Measurements from ENCODE around the gene PIBF1. TPM values are rescaled to one million over a fixed set of nuclear protein-coding genes. Genes with fewer than 3 reads are reported as not detected.
A peak's percentile ranks its signal among the peaks of the same experiment; 100 is the strongest.

PIBF1 gene
- polyA plus RNA-seq, 10 donors, result 20.5 to 29.9 (median 25.0) TPM

GRCh38 chr13:73059460-73060250, 277.7 kb downstream of the PIBF1 start:
- peak; percentile 42 to 82 (median 55) for DNase-seq

DNA sequence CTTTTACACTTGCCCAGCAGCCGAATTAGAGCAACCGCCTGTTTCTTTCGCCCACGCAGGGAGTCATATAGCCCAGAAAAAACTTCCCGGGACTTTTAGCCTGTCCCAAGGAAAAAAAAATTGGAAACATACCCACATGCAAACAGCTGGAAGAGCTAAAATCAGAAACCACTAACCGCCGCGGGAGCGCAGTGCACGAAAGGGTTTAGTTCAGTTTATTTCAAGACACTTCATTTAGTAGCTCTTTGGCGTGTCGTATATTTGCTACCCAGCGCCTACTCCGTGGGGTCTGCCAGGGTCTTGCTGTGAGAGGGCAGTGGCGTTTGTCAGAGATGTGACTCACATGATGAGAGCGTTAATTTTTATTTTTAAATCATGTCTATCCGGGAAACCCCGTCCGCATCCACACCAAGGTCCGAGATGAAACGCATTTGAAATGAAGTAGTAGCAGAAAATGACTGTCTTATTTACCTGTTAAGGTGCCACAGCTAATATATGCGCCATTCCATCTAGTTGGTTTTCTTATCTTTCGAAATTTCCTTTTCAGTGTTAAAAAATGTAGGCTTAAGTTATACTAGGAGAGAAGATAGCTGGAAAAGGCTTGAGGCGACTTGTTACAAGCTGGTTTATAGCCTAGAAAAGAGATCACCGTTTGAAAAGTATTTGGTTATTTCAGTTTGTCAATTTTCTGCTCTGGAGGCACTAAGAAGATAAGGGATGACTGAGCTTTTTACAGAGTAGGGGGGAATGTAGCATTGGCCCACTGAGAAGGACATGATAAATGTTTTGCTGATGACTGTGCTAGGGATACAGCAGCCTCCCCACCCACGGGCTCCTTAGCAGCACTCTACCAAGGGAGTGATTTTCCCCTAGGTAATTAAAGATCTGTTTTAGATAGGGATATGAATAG, 278.6 kb downstream of the PIBF1 start:
- peak; percentile 68 to 85 (median 73) for DNase-seq

GRCh38 chr13:73061473-73061872, 279.5 kb downstream of the PIBF1 start:
- no peak for DNase-seq

GRCh38 chr13:73061876-73062275, 279.9 kb downstream of the PIBF1 start:
- no peak for DNase-seq

DNA sequence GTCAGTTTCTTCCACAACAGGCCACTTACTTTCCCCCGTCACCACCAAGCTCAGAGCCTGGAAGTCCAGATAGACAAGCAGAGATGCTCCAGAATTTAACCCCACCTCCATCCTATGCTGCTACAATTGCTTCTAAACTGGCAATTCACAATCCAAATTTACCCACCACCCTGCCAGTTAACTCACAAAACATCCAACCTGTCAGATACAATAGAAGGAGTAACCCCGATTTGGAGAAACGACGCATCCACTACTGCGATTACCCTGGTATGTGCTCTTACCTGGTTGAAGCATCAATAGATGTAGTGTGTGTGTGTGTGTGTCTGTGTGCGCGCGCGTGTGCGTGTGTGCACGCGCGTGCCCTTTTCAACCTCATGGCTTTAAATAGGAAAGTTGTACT, 280.5 kb downstream of the PIBF1 start:
- no peak for DNase-seq

GRCh38 chr13:73063166-73063565, 281.2 kb downstream of the PIBF1 start:
- DNase-seq, result no peak

DNA sequence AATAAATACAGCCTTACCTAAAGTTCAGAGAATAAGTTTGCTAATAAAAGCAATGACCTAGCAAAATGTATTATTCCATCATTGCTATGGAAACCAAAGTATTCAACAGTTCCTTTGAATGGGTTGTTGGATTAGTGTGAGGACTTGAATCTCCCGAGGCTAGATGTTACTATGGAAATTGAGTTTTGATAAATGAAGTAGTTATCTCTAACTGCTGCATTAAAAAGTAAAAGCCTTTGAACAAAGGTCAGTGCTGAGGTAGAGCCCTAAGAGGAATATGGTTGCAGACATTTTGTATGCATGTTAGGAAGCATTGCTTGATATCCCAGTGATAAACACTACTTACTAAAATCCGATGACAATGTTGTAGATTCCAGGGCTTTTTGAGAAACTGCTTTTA, 283.1 kb downstream of the PIBF1 start:
- peak in 2 of 3 donors; percentile 15 to 27 for DNase-seq

DNA sequence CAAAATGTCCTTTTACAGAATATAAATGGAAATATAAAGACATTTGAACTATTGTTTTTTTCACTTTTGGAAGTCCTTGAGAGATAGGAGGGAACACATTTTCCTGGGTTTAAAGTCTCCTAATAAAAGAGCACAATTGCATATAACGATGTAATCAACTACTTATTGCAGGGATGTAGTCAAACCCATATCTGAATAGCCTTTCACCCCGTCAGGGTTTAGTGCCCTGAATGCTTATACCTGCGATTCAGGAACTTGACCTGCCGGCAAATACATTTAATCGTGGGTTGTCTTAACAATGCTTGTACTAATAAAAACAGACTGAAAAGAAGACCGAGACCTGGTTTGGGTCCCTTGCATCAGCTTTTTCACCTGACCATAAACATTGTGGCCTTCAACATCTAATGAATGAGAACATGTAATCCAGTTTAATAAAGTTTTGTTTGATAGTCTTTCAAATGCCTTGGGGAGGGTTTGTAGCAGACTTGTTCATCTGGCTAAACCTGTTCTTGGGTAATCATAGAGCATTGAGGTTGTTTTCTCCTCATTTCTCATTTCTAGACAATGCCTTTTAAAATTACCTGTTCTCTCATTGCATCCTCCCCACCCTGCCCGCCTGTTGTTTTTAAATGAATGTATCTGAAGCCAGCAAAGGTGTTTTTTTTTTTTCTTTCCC, 283.9 kb downstream of the PIBF1 start:
- no peak for DNase-seq

Other genes starting within 250 kb of the PIBF1 start
- 10 to 100 TPM; 25.5 to 35.0 (median 28.9) TPM for gene MZT1, start 54.5 kb upstream of the PIBF1 start, polyA plus RNA-seq (ENCODE audit: insufficient read length in 10 of 10)
- gene BORA, start 54.2 kb upstream of the PIBF1 start, polyA plus RNA-seq (ENCODE audit: insufficient read length in 10 of 10), result 1 to 10 TPM; 2.8 to 7.1 (median 4.6) TPM
- gene DIS3, start 233 bp upstream of the PIBF1 start, polyA plus RNA-seq (ENCODE audit: insufficient read length in 10 of 10), result 10 to 100 TPM; 16.0 to 23.3 (median 20.3) TPM